Left renal cortex interstitium (tissue), 4 donors: ENCODE measurements around the gene AKAP4. TPM values are rescaled to one million over a fixed set of nuclear protein-coding genes. Genes with fewer than 3 reads are reported as not detected.
A peak's percentile ranks its signal among the peaks of the same experiment; 100 is the strongest.

ENCODE experiments used
- DNase-seq, 4 donors: peaks; one replicate each; pipeline ENCODE4 v3.0.0-alpha.2; 2013; ENCODE audit warnings: low read depth in 4 of 4, low spot score in 2 of 4, missing footprints in 1 of 4
- polyA plus RNA-seq, 4 donors: library from polyadenylated mRNA; unstranded; fragments of 120-200 nt; gene quantifications; one replicate each; pipeline ENCODE4 v1.2.1, GENCODE V29; 2013; ENCODE audit not compliant: insufficient read length in 4 of 4

AKAP4 gene, protein sequence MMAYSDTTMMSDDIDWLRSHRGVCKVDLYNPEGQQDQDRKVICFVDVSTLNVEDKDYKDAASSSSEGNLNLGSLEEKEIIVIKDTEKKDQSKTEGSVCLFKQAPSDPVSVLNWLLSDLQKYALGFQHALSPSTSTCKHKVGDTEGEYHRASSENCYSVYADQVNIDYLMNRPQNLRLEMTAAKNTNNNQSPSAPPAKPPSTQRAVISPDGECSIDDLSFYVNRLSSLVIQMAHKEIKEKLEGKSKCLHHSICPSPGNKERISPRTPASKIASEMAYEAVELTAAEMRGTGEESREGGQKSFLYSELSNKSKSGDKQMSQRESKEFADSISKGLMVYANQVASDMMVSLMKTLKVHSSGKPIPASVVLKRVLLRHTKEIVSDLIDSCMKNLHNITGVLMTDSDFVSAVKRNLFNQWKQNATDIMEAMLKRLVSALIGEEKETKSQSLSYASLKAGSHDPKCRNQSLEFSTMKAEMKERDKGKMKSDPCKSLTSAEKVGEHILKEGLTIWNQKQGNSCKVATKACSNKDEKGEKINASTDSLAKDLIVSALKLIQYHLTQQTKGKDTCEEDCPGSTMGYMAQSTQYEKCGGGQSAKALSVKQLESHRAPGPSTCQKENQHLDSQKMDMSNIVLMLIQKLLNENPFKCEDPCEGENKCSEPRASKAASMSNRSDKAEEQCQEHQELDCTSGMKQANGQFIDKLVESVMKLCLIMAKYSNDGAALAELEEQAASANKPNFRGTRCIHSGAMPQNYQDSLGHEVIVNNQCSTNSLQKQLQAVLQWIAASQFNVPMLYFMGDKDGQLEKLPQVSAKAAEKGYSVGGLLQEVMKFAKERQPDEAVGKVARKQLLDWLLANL
- under 1 TPM in 2 of 4 donors, not detected in 2; 0.19 to 0.30 TPM for polyA plus RNA-seq

DNA sequence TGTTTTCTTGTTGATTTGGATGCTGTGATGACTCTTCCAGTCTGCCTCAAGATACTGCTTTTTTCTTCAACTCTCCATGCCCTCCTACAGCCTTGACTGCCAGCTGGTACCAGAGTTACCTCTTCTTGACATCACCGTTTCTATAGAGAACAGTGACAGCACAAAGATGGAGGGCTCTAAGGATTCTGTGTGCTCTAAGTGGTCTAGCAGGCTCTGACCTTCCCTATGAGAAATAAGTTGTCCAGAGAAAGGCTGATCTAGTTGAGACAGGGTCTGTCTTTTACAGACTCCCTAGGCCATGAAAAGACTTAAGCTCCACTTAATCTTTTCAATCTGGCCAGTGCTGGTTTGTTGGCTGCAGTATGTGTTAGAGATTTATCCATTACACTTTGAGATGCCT, at the start of gene AKAP4:
TSS of gene AKAP4 (minus strand) at position 101 of the 400 bp plus-strand sequence. CDS start 118 bp downstream, outside the sequence.
- DNase-seq: no peak

DNA sequence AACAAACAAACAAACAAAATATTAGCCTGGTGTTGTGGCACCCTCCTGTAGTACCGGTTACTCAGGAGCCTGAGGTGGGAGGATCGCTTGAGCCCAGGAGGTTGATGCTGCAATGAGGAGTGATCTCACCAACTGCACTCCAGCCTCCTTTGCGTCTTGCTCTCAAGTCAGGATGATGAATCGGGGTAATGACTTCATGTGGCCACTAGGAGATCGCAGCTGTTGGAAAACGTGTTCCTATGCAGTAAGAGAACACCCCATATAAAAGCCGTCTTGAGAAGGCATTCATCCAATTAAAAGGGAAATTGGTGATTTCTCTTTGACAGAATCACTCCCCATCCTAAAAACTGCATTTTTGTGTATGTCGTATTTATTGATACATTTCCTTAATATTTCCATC, 10.7 kb upstream of the AKAP4 start:
- no peak for DNase-seq

DNA sequence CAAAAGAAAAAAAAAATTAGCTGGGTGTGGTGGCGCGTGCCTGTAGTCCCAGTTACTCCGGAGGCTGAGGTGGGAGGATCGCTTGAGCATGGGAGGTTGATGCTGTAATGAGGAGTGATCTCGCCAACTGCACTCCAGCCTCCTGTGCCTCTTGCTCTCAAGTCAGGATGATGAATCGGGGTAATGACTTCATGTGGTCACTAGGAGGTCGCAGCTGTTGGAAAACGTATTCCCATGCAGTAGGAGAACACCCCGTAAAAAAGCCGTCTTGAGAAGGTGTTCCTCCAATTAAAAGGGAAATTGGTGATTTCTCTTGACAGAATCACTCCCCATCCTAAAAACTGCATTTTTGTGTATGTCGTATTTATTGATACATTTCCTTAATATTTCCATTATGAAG, 5.9 kb upstream of the AKAP4 start:
- DNase-seq: no peak

DNA sequence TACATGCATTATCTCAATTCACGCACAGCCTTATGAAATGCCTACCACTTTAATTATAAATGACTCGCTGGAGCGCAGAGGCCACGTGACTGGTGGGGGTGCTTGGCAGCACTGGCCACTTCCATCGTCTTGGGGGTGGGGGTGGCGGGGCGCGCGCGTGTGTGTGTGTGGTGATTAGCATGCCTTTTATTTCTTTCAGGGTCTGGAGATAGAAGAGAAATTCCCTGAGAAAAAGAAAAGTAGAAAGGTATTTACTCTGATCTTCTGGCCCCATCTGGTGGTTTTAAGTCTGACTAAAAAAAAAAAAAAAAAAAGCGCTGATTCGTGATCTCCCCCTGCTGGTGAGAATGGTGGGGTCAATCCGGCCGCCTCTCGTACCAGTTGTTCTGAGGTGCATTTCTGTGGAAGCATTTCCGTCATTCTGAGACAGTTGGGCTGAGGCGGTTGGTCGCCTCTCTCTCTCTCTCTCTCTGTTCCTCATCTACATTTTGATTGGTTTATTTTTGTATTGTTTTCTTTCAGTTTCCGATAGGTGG, 3.6 kb upstream of the AKAP4 start, which contains the start of gene CCNB3:
TSS of gene CCNB3 (plus strand) at position 402 of the 536 bp plus-strand sequence. CDS start 80,399 bp downstream, outside the sequence.
- DNase-seq: peak; percentile 49 to 53 (median 52)

DNA sequence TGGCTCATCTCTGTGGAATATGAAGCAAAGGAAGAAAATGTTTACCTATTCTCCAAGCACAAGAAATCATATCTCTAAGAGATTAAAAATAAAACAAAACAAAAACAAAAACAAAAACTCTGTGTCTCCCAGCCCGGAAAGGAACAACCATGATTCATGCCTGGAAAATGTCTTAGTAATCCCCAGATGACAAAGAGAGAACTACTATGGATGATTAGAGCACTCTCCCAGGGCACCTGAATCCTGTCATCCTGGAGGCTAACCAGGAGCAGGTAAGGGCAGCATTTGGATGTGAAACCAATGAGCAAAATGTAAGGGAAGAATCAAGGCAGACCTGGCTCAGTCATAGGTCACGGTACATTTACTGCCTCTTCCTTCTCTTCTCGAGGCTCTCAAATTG, 1.7 kb upstream of the AKAP4 start:
- no peak for DNase-seq

DNA sequence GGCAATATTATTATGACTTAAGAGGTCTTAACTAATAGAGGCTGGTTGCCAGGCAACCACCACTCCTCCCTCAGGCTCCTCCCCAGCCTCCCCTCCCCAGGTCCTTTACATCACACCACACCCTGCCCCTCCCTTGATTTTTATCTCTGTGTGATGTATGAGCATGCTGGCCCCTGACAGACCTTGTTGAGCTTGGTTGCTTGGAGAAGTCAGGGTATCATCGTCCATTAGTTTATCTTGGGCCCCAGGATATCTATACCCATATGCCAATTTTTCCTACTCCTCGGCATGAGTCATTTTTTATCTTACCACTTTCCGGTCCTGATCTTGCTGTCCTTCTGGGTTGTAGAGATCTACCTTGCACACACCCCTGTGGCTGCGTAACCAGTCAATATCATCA, 2.5 kb downstream of the AKAP4 start:
- DNase-seq: no peak

DNA sequence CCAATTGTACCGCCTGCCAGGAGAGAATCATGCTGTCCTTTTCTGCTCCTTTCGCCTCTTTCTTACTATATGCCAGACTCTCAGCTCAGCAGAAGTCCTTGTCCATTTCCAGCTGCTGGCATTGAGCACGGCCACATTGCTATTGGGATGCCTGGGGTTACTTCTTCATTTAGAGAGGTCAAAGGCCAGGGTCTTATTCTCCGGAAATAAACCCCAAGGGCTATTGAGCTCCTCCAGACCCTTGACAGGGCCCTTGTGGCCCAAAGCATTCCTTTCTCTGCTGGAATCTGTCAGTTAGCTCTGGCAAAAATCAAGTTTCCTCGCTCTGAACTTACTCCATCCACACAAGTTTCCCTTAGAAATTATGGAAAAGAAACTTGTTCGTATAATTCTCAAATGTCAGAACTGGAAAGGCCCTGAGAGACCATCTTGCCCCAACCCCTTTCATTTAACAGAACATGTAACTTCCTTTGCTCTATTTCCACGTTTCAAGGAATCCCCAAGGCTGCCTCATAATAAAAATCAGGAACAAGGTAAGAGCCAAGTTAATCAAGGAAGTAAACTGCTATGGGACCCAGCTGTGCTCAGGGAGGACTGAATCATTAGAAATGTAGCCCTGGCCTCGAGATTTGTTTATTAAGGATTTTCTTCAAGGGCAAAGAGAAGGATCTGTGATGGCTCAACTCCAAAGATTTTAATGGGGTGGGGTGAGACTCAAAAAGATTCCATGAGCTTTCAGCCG, 11.8 kb downstream of the AKAP4 start:
- no peak for DNase-seq

DNA sequence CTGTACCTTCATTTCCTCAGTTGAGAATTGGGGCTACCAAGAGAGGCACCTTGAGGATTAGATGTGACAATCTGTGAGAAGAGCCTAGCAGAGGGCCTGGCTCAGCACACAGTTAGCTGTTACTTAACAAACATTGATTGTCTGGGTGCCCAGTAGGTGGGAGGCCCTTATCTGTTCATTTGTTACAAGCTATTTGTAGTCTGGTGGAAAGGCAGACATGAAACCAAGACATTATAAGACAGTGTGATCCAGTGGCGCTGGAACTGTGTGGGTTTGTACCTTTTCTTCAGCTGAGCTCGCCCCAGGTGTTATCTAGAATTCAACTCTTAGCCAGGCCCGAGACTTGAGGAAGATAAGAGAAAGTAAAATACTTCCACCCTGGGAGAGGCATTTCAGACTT, 16.9 kb downstream of the AKAP4 start:
- DNase-seq: no peak

DNA sequence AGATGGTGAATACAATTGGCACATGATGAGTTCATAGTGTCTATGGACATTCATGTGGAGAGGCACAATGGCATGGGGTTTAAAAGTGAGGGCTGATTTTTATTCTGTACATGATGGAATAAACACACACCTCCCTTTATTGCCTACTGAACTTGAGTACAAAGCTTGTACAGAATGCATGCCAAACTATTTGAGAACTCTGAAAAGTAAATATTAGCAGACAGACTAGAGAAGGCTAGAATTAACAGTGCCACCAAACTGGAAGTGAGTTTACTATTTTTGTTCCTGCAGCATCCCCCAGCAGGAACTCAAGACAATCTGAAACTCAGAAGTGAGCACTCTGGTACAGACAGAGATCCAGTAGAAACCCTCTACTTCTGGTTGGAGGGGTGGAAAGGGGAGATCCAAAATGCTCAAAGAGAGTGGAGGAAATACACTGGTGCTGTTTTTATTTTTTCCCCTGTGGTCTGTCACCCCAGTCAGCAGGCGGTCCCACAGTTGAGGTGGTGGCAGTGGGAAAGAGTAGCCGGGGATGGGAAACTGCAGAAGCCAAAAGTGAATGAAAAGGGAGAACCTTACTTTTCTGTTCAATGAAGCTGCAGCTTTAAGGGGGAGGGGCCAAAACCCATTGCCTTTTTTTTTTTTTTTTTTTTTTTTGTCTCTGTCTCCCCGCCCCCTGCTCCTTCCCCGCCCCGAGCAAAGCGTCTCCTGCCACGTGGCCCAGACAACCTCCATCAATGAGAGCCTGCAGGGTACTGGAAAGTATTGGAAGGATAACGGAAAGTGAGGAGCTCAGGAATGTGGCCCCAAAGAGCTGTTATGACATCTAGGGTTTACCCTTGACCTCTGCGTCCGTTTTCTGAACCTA, 20.5 kb downstream of the AKAP4 start:
- DNase-seq: no peak

DNA sequence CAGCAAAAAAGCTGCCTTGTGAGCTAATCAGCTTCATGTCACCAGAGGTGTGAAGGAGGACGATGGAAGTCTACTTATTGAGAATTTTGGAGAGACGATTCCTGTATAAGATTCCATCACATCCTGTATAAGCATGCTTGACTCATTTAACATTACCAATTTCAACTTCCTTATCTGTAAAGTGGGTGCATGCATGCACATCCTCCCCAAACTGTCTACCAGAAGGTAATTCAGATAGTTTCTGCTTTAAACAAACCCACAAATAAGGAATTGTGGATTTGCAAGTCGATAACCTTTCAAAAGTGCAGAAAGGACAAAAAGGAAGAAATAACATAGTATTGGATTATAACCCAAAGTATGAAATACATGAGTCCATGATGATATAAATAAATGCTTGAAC, 31.1 kb downstream of the AKAP4 start:
- DNase-seq: no peak

DNA sequence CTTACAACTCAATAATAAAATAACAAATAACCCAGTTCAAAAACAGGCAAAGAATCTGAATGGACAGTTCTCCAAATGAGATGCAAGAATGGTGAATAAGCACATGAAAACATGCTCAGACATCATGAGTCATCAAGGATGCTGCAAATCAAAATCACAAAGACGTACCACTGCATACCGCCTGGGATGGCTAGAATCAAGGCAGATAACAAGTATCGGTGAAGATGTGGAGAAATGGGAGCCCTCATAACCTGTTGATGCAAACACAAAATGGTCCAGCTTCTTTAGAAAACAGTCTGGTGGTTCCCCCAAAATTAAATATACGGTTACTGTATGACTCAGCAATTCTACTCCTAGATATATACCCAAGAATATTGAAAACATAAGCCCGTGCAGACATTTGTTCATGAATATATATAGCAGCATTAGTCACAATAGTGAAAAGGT, 32.5 kb downstream of the AKAP4 start:
- DNase-seq: no peak

DNA sequence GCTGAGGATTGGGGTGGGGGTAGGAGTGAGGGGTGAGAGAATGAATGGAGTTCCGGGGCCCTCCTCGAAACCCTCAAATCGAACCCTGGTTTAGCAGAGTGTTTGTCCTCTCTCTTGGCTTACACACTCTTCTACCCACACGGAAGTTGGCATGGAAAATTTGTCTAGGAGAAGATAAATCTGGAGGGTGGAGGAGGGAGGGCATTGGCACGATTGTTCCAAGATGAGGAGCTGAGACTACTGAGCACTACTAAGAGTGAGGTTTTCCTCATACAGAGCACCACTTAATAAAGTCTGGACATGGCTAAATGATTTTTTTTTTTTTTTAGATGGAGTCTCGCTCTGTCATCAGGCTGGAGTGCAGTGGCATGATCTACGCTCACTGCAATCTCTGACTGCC, 33.4 kb downstream of the AKAP4 start:
- no peak for DNase-seq

DNA sequence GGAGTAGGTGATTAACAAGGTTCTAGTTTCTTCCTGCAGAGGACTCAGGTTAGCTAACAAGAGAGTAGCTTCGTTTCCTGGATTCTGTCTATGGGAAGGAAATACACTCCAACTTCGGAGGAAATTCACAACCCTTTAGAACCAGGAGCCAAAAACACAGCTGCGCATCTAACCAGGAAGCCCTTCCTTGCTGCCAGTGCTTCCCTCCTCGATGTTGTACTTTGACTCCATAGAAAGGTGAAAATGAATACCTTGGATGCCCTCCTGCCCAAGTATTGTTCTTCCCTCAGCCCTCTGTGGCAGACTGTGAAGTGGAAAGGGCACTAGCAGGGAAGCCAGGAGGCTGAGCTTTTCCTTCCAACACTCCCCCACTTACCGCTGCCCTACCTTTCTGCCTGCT, 35.1 kb downstream of the AKAP4 start:
- no peak for DNase-seq

DNA sequence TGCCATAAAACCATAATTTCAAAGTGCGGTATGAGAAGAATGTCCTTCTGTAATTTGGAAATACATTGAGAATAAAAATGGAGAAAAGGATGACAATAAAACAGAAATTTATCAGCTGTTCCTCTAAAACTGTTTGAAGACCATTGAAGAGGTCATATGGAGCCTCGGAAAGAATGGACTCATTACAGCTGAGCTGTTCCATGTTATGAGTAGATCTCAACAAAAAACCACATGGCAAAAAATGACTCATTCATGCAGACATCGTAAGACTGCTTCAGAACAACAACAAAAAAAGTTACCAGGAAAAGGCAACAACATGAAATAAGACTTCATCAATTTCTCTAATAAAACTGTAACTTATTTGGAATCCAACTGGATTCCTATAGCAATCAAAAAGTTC, 39.7 kb downstream of the AKAP4 start:
- no peak for DNase-seq

DNA sequence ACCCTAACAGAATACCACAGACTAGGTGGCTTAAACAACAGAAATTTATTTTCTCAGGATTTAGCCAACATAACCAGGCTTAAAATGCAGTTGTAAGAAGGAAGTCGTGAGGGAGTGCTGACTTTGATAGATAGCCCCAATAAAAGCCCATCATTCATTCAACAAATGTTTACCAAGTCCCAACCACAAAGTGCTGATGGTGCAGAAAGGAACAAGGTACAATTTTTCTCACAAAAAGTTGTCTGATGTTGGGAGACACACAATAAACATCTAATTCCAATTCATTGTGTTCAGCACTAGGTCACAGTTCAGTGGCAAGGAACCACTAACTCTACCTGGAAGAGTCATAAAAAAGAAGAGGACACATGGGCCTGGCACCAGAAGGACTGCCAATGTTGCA, 42.2 kb downstream of the AKAP4 start:
- DNase-seq: peak in 1 of 4 donors; percentile 21

DNA sequence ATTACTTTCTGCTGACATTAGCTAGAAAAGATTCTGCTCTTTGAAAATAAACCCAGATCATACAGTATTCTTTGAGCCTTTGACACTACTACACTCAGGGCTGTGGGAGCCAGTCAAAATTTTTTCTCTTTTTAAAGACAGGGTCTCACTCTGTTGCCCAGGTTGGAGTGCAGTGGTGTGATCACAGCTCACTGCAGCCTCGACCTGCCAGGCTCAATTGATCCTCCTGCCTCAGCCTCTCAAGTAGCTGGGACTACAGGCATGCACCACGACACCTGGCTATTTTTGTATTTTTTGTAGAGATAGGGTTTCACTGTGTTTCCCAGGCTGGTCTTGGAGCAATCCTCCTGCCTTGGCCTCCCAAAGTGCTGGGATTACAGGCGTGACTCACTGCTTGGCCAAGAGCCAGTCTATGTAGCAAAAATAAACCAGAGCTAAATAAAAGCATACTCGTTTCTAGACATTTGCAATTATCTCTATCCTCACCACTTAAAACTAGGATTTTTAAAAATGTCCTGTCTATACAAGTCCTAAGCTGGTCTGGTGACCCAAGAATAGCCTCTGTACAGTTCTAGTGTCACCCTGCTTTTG, 43.2 kb downstream of the AKAP4 start:
- DNase-seq: no peak

DNA sequence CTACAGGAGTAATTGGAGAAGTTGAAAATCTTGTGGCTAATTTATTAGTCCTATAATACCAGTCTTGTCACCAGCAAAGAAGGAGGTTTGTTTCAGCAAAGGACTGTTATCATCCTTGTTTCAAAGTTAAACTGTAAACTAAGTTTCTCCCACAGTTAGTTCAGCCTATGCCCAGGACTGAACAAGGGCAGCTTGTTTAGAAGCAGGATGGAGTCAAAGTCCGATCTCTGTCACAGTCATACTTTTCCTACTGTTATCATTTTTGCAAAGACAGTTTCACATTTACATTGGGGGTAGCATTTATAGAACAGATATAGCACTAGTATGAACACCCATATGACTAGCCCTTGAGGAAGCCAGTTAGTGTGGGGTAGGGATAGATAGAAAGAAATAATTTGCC, 46.4 kb downstream of the AKAP4 start:
- DNase-seq: no peak

DNA sequence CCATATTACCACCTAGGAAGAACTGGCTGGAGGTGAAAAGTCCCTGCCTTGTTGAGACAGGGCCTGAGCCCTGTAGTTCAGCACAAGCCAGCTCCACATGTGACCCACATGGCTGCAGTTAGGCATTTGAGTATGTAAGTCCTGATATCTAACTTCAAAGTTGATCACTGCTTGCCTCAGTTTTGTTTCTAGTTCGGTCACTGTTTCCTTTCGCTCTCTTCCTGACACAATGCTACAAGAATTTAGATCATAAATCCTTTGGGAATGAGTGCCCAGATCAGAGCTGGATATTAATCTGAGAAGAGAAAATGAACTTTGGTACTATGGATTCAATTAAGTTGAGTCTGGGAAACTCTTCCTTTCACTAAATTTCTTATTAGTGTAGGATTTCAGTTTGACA, 48.4 kb downstream of the AKAP4 start:
- no peak for DNase-seq

DNA sequence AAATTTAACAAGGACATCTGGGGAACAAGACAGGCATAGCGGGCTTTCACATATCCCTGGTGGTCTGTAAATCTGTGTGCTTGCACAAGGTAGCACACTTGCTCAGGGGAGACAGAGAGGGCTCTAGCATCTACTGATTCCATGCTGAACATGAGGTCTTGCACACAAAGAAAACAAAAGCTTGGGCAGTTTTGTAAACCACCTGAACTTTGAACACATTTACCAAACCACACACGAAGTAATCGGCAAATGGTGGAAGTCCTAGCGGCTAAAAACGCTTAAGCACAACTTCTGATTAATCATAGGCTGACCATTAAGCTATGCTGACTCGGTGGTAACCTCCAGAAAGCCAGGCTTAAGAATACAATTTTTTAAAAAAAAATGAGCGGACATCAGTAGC, 52.8 kb downstream of the AKAP4 start:
- DNase-seq: no peak
